Prostate gland (tissue), 2 donors: ENCODE results near the gene SPA17.
A peak's percentile ranks its signal among the peaks of the same experiment; 100 is the strongest.

Experiments
- CTCF ChIP-seq, 4 experiments: fragments of 200-600 bp in 2 of 4; fragments of 450-650 bp in 2 of 4; sonication (generic) in 2 of 4; IDR thresholded peaks; 1 replicate in 3 of 4; 2 replicates in 1 of 4; pipeline ENCODE4 v1.5.1; 2016 to 2019; ENCODE audit warnings: antibody characterized with exemption in 4 of 4, mild to moderate bottlenecking in 2 of 4, moderate library complexity in 2 of 4
- POLR2AphosphoS5 ChIP-seq: sonication (generic); formaldehyde crosslinking; IDR thresholded peaks from one replicate; pipeline ENCODE4 v1.6.1; 2017; ENCODE audit warnings: antibody characterized with exemption

- TF ChIP-seq CTCF (IDR thresholded peaks at IDR 0.05) (peak in 1 of 4 experiments; percentile 6), POLR2AphosphoS5 (no peak)
Measured at GRCh38 chr11:124633355-124633754, 40.3 kb upstream of the SPA17 start.
